DOHH2 (cell line): ENCODE results near the gene IFT122.

ENCODE experiments used
- EZH2phosphoT487 ChIP-seq: fragments of 200-600 bp; sonication (generic); IDR thresholded peaks from 2 replicates; pipeline ENCODE4 v1.6.1; 2017; ENCODE audit warnings: borderline replicate concordance, mild to moderate bottlenecking, antibody characterized with exemption, low read length, moderate library complexity, mixed read lengths
- TF ChIP-seq, protein P1 (sequence below): fragments of 200-600 bp; sonication (generic); IDR thresholded peaks from one replicate; pipeline ENCODE4 v1.5.1; 2014; ENCODE audit warnings: antibody characterized with exemption, mild to moderate bottlenecking, low read depth, low read length; ENCODE audit not compliant: poor library complexity, severe bottlenecking

DNA sequence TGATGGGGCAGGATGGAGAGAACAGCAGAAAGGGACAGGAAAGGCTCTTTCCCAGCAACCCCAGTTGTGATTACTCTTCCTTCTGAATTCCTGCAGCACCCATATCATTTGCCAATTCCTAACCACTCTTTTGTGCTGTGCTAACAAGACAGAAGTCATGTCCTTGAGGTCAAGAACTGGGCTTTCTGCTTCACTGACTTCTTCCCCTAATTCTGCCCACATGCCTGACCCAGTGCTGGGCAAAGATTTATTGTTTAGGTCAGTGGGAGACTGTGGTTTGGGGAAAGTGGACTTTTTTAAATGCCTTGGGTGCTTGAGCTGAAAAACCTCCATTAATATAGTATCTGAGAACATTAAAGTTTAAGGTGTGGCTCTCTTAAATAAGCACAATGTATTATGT lies 7.4 kb upstream of the IFT122 start:
- TF ChIP-seq, protein P1, sequence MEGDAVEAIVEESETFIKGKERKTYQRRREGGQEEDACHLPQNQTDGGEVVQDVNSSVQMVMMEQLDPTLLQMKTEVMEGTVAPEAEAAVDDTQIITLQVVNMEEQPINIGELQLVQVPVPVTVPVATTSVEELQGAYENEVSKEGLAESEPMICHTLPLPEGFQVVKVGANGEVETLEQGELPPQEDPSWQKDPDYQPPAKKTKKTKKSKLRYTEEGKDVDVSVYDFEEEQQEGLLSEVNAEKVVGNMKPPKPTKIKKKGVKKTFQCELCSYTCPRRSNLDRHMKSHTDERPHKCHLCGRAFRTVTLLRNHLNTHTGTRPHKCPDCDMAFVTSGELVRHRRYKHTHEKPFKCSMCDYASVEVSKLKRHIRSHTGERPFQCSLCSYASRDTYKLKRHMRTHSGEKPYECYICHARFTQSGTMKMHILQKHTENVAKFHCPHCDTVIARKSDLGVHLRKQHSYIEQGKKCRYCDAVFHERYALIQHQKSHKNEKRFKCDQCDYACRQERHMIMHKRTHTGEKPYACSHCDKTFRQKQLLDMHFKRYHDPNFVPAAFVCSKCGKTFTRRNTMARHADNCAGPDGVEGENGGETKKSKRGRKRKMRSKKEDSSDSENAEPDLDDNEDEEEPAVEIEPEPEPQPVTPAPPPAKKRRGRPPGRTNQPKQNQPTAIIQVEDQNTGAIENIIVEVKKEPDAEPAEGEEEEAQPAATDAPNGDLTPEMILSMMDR, result no peak
- no peak for TF ChIP-seq EZH2phosphoT487
